ENCODE results near the gene MARCHF3.
"Not testable (repeated sequence)": the region's sequence is repeated elsewhere in the genome, so short reads cannot be mapped to it uniquely, and the experiment has no call there.

Gene MARCHF3

GRCh38 chr5:126847826-126848251, 182.5 kb downstream of the MARCHF3 start:
- DNase-seq (ENCODE audit: low spot score): no peak

GRCh38 chr5:126847456-126847820, 182.9 kb downstream of the MARCHF3 start:
- no peak for DNase-seq (ENCODE audit: low spot score)

- no peak for DNase-seq (ENCODE audit: low spot score)
These were observed 183.5 kb downstream of the MARCHF3 start for GRCh38 chr5:126846744-126847455.

GRCh38 chr5:126846344-126846743, 184.0 kb downstream of the MARCHF3 start:
- peak; percentile 43 for DNase-seq (ENCODE audit: low spot score)

- DNase-seq (ENCODE audit: low spot score): peak; percentile 67
These were observed 184.8 kb downstream of the MARCHF3 start for GRCh38 chr5:126845470-126846070.

GRCh38 chr5:126843375-126843774, 187.0 kb downstream of the MARCHF3 start:
- DNase-seq (ENCODE audit: low spot score): not testable (repeated sequence)

- DNase-seq (ENCODE audit: low spot score): not testable (repeated sequence)
These were observed 191.0 kb downstream of the MARCHF3 start for GRCh38 chr5:126839407-126839806.

GRCh38 chr5:126837906-126838539, 192.3 kb downstream of the MARCHF3 start:
- DNase-seq (ENCODE audit: low spot score): peak; percentile 67

GRCh38 chr5:126837242-126837641, 193.1 kb downstream of the MARCHF3 start:
- DNase-seq (ENCODE audit: low spot score): no peak

GRCh38 chr5:126836778-126837177, 193.6 kb downstream of the MARCHF3 start:
- DNase-seq (ENCODE audit: low spot score): no peak

GRCh38 chr5:126831156-126831555, 199.2 kb downstream of the MARCHF3 start:
- no peak for DNase-seq (ENCODE audit: low spot score)

- no peak for DNase-seq (ENCODE audit: low spot score)
These were observed 200.3 kb downstream of the MARCHF3 start for GRCh38 chr5:126830061-126830460.

GRCh38 chr5:126829098-126829497, 201.3 kb downstream of the MARCHF3 start:
- no peak for DNase-seq (ENCODE audit: low spot score)

- no peak for DNase-seq (ENCODE audit: low spot score)
These were observed 203.6 kb downstream of the MARCHF3 start for GRCh38 chr5:126826619-126827215.

- no peak for DNase-seq (ENCODE audit: low spot score)
These were observed 211.1 kb downstream of the MARCHF3 start for GRCh38 chr5:126819253-126819652.

GRCh38 chr5:126818736-126819135, 211.6 kb downstream of the MARCHF3 start:
- DNase-seq (ENCODE audit: low spot score): no peak

Data from hematopoietic multipotent progenitor cell treated with erythropoietin and hydrocortisone succinate and interleukin-3 and kit ligand, for 15 days (in vitro differentiated cells).